Limb (tissue), 2 donors: ENCODE results near the gene CFD.

Source experiments
- DNase-seq, 2 donors: peaks; one replicate each; pipeline ENCODE4 v3.0.0-alpha.2; 2016; ENCODE audit errors: extremely low spot score in 2 of 2

CFD gene

DNA sequence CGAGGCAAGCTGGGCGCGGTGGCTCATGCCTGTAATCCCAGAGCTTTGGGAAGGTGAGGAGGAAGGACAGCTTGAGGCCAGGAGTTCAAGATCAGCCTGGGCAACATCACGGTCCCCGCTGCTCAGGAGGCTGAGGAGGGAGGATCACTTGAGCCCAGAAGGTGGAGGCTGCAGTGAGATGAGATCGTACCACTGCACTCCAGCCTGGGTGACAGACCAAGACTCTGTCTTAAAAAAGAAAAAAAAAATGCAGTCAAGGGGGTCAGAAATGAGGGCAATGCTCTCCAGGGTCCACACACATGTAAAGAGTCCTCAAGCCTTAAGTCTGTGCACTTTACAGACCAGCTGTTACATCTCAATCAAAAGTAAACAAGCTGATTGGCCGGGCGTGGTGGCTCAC lies 45.1 kb downstream of the CFD start:
- DNase-seq = no peak

DNA sequence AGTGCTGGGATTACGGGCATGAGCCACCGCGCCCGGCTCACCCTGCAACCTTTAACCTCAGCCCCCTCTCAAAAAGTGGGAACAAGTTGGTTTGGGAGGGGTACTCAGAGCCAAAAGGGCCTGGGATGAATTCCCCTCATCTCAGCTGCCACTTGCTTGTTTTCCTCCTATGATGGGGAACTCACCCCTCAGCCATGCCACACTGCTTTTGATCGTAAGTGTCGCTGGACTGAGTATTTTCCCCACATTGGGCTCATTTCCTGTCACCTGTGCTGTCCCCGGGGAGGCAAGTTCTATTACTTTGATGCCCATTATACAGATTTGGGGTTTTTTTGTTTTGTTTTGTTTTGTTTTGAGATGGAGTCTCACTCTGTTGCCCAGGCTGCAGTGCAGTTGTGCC lies 47.0 kb downstream of the CFD start:
- no peak for DNase-seq

DNA sequence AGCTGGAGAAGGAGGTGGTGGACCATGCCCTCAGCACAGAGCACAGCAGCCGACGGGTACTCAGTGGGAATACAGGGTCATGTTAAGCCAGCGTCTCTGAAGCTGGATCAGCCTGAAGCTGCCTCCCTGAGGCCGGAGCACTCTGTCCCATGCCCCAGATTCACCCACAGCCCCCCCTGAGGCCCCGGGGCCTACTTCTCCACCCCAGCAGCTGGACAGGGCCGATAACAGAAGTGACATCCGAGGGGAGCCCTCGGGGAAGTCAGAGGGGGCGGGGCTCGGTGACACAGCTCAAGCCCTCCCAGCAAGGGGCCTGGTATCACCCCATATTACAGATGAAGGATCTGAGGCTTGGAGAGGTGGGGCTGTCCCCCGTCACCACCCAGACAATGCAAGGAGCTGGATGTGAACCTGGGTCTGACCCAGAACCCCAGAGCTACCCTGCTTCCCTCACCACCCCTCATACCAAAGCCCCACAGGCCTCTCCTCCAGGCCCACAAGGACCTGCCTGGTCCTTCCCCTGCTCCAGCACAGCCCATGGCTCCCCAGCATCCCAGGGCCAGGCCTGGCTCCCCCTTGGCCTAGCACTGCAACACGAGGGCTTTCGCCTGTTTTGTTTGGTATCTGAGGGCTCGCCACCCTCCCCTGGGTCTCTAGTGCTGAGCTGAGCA lies 47.9 kb downstream of the CFD start:
- no peak for DNase-seq

DNA sequence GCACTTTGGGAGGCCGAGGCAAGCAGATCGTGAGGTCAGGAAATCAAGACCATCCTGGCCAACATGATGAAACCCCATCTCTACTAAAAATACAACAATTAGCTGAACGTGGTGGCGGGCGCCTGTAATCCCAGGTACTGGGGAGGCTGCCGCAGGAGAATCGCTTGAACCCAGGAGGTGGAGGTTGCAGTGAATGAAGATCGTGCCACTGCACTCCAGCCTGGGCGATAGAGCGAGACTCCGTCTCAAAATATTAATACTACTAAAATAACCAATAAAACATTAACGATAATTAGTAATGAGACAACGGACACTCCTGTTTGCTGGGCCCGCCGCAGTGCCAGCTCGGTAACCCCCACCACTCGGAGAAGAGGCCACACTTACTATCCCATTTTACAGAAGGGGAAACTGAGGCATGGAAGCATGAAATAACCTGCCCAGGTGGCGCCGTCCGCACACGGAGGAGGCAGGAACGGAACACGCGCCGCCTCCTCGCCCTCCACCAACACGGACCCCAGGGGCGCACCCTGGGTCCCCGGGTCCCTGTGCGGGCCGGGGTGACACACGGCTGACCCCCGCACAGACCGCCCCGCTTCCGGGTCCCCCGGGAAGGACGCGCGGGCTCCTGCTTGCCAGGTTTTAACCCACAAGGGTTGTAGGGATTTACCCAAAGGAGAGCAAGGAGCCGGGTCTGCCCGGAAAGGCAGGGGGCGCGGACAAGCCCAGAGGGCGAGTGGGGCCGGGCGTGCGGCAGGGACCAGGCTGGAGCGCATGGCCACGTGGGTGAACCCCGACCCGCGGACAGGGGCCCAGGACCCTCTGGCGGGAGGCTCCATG lies 52.0 kb downstream of the CFD start:
- peak in 1 of 2 donors; percentile 48 for DNase-seq

DNA sequence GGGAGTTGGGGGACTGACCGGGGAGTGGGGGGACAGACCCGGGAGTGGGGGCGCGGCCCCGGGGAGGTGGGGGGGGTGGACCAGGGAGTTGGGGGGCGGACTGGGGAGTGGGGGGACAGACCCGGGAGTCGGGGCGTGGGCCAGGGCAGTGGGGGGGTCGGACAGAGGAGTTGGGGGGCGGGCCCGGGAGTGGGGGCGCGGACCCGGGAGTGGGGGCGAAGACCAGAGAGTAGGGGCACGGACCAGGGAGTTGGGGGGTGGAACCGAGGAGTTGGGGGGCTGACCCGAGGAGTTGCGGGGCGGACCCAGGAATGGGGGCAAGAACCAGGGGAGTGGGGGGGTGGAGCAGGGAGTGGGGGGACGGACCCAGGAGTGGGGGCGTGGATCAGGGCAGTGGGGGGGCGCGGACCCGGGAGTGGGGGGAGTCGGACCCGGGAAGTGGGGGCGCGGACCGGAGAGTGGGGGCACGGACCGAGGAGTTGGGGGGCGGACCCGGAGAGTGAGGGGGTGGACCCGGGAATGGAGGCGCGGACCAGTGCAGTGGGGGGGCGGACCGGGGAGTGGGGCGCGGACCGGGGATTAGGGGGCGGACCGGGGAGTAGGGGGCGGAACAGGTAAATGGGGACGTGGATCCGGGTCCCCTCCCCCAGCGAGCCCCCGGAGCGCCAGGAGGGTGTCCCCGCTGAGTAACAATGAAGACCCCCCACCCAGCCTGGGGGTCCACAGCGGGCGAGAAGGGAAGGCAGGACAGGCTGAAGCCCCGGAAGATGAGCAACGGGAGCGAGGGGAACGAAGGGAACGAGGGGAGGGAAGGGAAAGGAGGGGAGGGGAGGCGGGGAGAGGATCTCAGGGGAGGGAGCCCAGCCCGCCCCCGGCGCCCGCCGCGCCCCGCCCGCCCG lies 53.0 kb downstream of the CFD start:
- no peak for DNase-seq
